Astrocyte (in vitro differentiated cells and primary cell): ENCODE results near the gene HNRNPU. TPM values are rescaled to one million over a fixed set of nuclear protein-coding genes. Genes with fewer than 3 reads are reported as not detected.

Experiments used
- DNase-seq: peaks from one replicate; pipeline ENCODE4 v3.0.0-alpha.2; 2010; ENCODE audit warnings: low read depth
- FAIRE-seq: peaks from 2 replicates; lab custom pipeline; 2011; peaks lifted over from hg19 to GRCh38; lab: Jason Lieb, UNC
- H2AFZ ChIP-seq: 2 replicates; pipeline ENCODE4 v1.6.0; 2012; ENCODE audit warnings: low read depth, low read length, inconsistent platforms
- H3K27ac ChIP-seq: 2 replicates; pipeline ENCODE4 v1.5.1; 2011; ENCODE audit warnings: low read depth, low read length, inconsistent platforms
- H3K27me3 ChIP-seq: 2 replicates; pipeline ENCODE4 v1.6.0; 2011; ENCODE audit warnings: low read length, inconsistent platforms; ENCODE audit not compliant: insufficient read depth
- H3K36me3 ChIP-seq: 2 replicates; pipeline ENCODE4 v1.5.1; 2011; ENCODE audit warnings: low read length, inconsistent platforms; ENCODE audit not compliant: insufficient read depth
- H3K4me1 ChIP-seq: 2 replicates; pipeline ENCODE4 v1.5.1; 2011; ENCODE audit warnings: low read length, inconsistent platforms; ENCODE audit not compliant: insufficient read depth
- H3K4me2 ChIP-seq: 2 replicates; pipeline ENCODE4 v1.6.0; 2012; ENCODE audit warnings: low read length, inconsistent platforms
- H3K4me3 ChIP-seq: 2 replicates; pipeline ENCODE4 v1.5.1; 2011; ENCODE audit warnings: low read depth, mild to moderate bottlenecking, low read length, inconsistent platforms; ENCODE audit not compliant: insufficient read depth
- H3K79me2 ChIP-seq: 2 replicates; pipeline ENCODE4 v1.6.0; 2012; ENCODE audit warnings: mild to moderate bottlenecking, low read length, inconsistent platforms; ENCODE audit not compliant: insufficient read depth
- H3K9ac ChIP-seq: 2 replicates; pipeline ENCODE4 v1.6.0; 2012; ENCODE audit warnings: mild to moderate bottlenecking, low read length, inconsistent platforms
- H3K9me3 ChIP-seq: 2 replicates; pipeline ENCODE4 v1.5.1; 2012; ENCODE audit warnings: low read depth, mild to moderate bottlenecking, low read length, inconsistent platforms; ENCODE audit not compliant: insufficient read depth
- H4K20me1 ChIP-seq: 2 replicates; pipeline ENCODE4 v1.6.0; 2012; ENCODE audit warnings: low read length, inconsistent platforms; ENCODE audit not compliant: insufficient read depth
- H3K27ac Mint-ChIP-seq: one replicate; pipeline ENCODE4 v1.8.0; 2021; ENCODE audit warnings: mild to moderate bottlenecking, mixed read lengths; ENCODE audit not compliant: unreplicated experiment
- H3K27me3 Mint-ChIP-seq: one replicate; pipeline ENCODE4 v1.8.0; 2021; ENCODE audit warnings: low read depth, mixed read lengths; ENCODE audit not compliant: unreplicated experiment
- H3K36me3 Mint-ChIP-seq: one replicate; pipeline ENCODE4 v1.8.0; 2021; ENCODE audit warnings: low read depth, mixed read lengths; ENCODE audit not compliant: unreplicated experiment
- H3K4me1 Mint-ChIP-seq: one replicate; pipeline ENCODE4 v1.8.0; 2021; ENCODE audit warnings: low read depth, mixed read lengths; ENCODE audit not compliant: unreplicated experiment
- H3K4me3 Mint-ChIP-seq: one replicate; pipeline ENCODE4 v1.8.0; 2021; ENCODE audit warnings: mild to moderate bottlenecking, moderate library complexity, mixed read lengths; ENCODE audit not compliant: unreplicated experiment
- H3K9me3 Mint-ChIP-seq: one replicate; pipeline ENCODE4 v1.8.0; 2021; ENCODE audit warnings: mild to moderate bottlenecking, mixed read lengths; ENCODE audit not compliant: unreplicated experiment
- CTCF ChIP-seq: IDR thresholded peaks from 2 replicates; pipeline ENCODE4 v1.5.1; 2011; ENCODE audit warnings: low read depth, mild to moderate bottlenecking, inconsistent platforms, low read length, moderate library complexity; ENCODE audit not compliant: insufficient read depth
- EZH2 ChIP-seq: IDR thresholded peaks from 2 replicates; pipeline ENCODE4 v1.6.1; 2012; ENCODE audit warnings: mild to moderate bottlenecking, low read length, inconsistent platforms; ENCODE audit not compliant: insufficient read depth
- total RNA-seq: library from RNA; stranded (reverse); gene quantifications from 2 replicates; pipeline ENCODE4 v1.2.1, GENCODE V29; 2021

HNRNPU gene
- total RNA-seq, 1 donor from 2014 or later, result 289 TPM

GRCh38 chr1:244844155-244845121, 19.9 kb downstream of the HNRNPU start:
- H3K9me3 ChIP-seq, result no peaks in the 10 kb centered on the region
- Mint-ChIP-seq H3K4me3 (no peak overlapping the region), H3K9me3 (no peaks in the 10 kb centered on the region), H3K36me3 (peaks cover 15% of the 10 kb centered on the region), H3K27me3 (no peaks in the 10 kb centered on the region), H3K27ac (no peak overlapping the region), H3K4me1 (peaks cover 9% of the 10 kb centered on the region)
- H3K27ac ChIP-seq, result no peak overlapping the region
- peaks cover 63% of the 10 kb centered on the region for H3K79me2 ChIP-seq
- no peaks in the 10 kb centered on the region for H3K4me1 ChIP-seq
- H3K27me3 ChIP-seq, result no peaks in the 10 kb centered on the region
- no peak overlapping the region for H2AFZ ChIP-seq
- H3K9ac ChIP-seq, result no peak overlapping the region
- FAIRE-seq, result no peak
- H3K36me3 ChIP-seq, result peaks cover 67% of the 10 kb centered on the region
- DNase-seq, result no peak
- no peak for TF ChIP-seq EZH2
- TF ChIP-seq CTCF, result no peak
- no peak overlapping the region for H3K4me3 ChIP-seq
- H3K4me2 ChIP-seq, result no peak overlapping the region
- H4K20me1 ChIP-seq, result peaks cover 26% of the 10 kb centered on the region

- peaks cover 17% of the 10 kb centered on the region for H3K4me1 Mint-ChIP-seq
- DNase-seq, result no peak
- no peak overlapping the region for H3K4me2 ChIP-seq
Measured at GRCh38 chr1:244843148-244843978, 21.0 kb downstream of the HNRNPU start.

More at GRCh38 chr1:244843148-244843978, 21.0 kb downstream of the HNRNPU start:
- no peak overlapping the region for H3K4me3 ChIP-seq
- TF ChIP-seq CTCF (no peak), EZH2 (no peak)
- H3K27me3 ChIP-seq, result no peaks in the 10 kb centered on the region
- H3K9ac ChIP-seq, result no peak overlapping the region
- no peaks in the 10 kb centered on the region for H3K27me3 Mint-ChIP-seq
- H2AFZ ChIP-seq, result no peak overlapping the region
- H3K79me2 ChIP-seq, result peaks cover 67% of the 10 kb centered on the region
- peaks cover 59% of the 10 kb centered on the region for H3K36me3 ChIP-seq
- H4K20me1 ChIP-seq, result peaks cover 27% of the 10 kb centered on the region
- peaks cover 20% of the 10 kb centered on the region for H3K36me3 Mint-ChIP-seq
- H3K4me1 ChIP-seq, result no peaks in the 10 kb centered on the region
- H3K27ac Mint-ChIP-seq, result no peak overlapping the region
- no peak overlapping the region for H3K4me3 Mint-ChIP-seq
- peak; percentile 20 for FAIRE-seq
- no peaks in the 10 kb centered on the region for H3K9me3 ChIP-seq
- H3K27ac ChIP-seq, result no peak overlapping the region
- H3K9me3 Mint-ChIP-seq, result no peaks in the 10 kb centered on the region
